Heart left ventricle (tissue), 16 donors: ENCODE measurements around the gene FOXRED2. TPM values are rescaled to one million over a fixed set of nuclear protein-coding genes. Genes with fewer than 3 reads are reported as not detected.
A peak's percentile ranks its signal among the peaks of the same experiment; 100 is the strongest.

Experiments
- ATAC-seq, 4 donors: fragments of 200-7000 bp; cut with Tn5 transposase; one replicate each; pipeline ENCODE4 v1.9.1; 2020 to 2022; ENCODE audit warnings: moderate library complexity in 4 of 4, mild to moderate bottlenecking in 3 of 4, moderate number of reproducible peaks in 1 of 4
- DNase-seq, 5 donors: peaks; one replicate each; pipeline ENCODE4 v3.0.0-alpha.2; 2020
- H3K27ac ChIP-seq, 12 donors: fragments of 200-600 bp; sonication (generic) in 4 of 12; one replicate each; pipeline versions ENCODE4 v1.5.0 to v1.8.0; 2016 to 2022; ENCODE audit warnings: mild to moderate bottlenecking in 2 of 12
- H3K27me3 ChIP-seq, 9 donors: fragments of 200-600 bp; sonication (generic) in 2 of 9; one replicate each; pipeline versions ENCODE4 v1.5.1 to v1.8.0; 2016 to 2022; ENCODE audit warnings: mild to moderate bottlenecking in 3 of 9
- H3K36me3 ChIP-seq, 9 donors: fragments of 200-600 bp; sonication (generic) in 2 of 9; one replicate each; pipeline versions ENCODE4 v1.5.0 to v1.8.0; 2018 to 2022; ENCODE audit warnings: mild to moderate bottlenecking in 2 of 9
- H3K4me1 ChIP-seq, 12 donors: fragments of 200-600 bp; sonication (generic) in 4 of 12; one replicate each; pipeline versions ENCODE4 v1.5.0 to v1.8.0; 2016 to 2022; ENCODE audit warnings: mild to moderate bottlenecking in 3 of 12
- H3K4me3 ChIP-seq, 12 donors: fragments of 200-600 bp; sonication (generic) in 4 of 12; one replicate each; pipeline versions ENCODE4 v1.5.0 to v1.8.0; 2017 to 2022; ENCODE audit warnings: mild to moderate bottlenecking in 9 of 12, moderate library complexity in 4 of 12
- H3K9me3 ChIP-seq, 12 donors: fragments of 200-600 bp; sonication (generic) in 4 of 12; one replicate each; pipeline versions ENCODE4 v1.5.0 to v1.8.0; 2016 to 2022; ENCODE audit warnings: mild to moderate bottlenecking in 1 of 12
- POLR2A ChIP-seq, 2 donors: fragments of 450-650 bp; IDR thresholded peaks; one replicate each; pipeline ENCODE4 v1.6.1; 2017; ENCODE audit warnings: antibody characterized with exemption in 2 of 2, mild to moderate bottlenecking in 2 of 2, moderate library complexity in 2 of 2
- WGBS, 4 donors: extraction: QIAGEN DNeasy Blood & Tissue Kit in 2 of 4; methylation state at CpG; one replicate each; pipeline versions ENCODE4 v1.1.5 to v1.1.7; 2013 to 2018; 5-methylcytosine and 5-hydroxymethylcytosine counted together
- intact Hi-C, 10 donors: fragments of 100-400 bp; cut with DNase I; formaldehyde crosslinking; loops; one replicate each; pipeline versions ENCODE4 v1.11.1 to v1.14.2; 2022
- polyA plus RNA-seq, 2 donors: library from polyadenylated mRNA; stranded (reverse); fragments of 200-250 nt; gene quantifications; one replicate each; pipeline ENCODE4 v1.2.3, GENCODE V29; 2013
- total RNA-seq, 9 donors: library from RNA; depleted of rRNA in 2 of 9; stranded (reverse); fragments of >200 nt in 2 of 9; fragmentation: NEBNext Ultra II Directional in 3 of 9; extraction: Animal tissue kit (Norgen Biotek cat#: 25700) in 3 of 9; gene quantifications; one replicate each; pipeline versions ENCODE4 v1.1.0 to v1.2.4, GENCODE V29; 2016 to 2023
- TF ChIP-seq, protein P1 (sequence below), 12 donors: fragments of 200-600 bp; sonication (generic) in 4 of 12; IDR thresholded peaks; one replicate each; pipeline versions ENCODE4 v1.5.0 to v1.8.0; 2018 to 2022; ENCODE audit warnings: antibody characterized with exemption in 12 of 12, mild to moderate bottlenecking in 5 of 12
- donor health status: ischemic (EF 13 %, LVEDD 7.1; RV severe dilation, severe dysfunction).
- donor health status: healthy with polysubstance abuse.
- donor health status: DM: no; HTN: yes; CAD: no.
- donor health status: DM: no; HTN: no; CAD: no.
- donor health status: ischemic (EF 25% LVEDD 6.9; RV normal size, moderate dysfunction).
- donor health status: ischemic (EF 25% LVEDD 5.7; RV mildly dilated, moderate dysfunction).
- donor health status: healthy.
- donor health status: DM: yes; HTN: yes; CAD: no.
- donor health status: ischemic (EF 35%, LVEDD 5.7; RV mildly dilated, moderate dysfunction).
- donor health status: nonischemic (EF 11% LVEDD 7.7; RV severe dilation, severe dysfunction).
- donor health status: DM: yes; HTN: yes; CAD: no.
- donor health status: PGD.
- donor health status: ischemic (EF 29% LVEDD 5.4; RV normal size, mild dysfunction).
- donor health status: nonischemic (EF 23%, LVEDD 6.1; RV moderate dilation, normal function).

FOXRED2 gene
- total and polyA plus RNA-seq, 11 donors, result 3.5 to 12.1 (median 6.9) TPM

DNA sequence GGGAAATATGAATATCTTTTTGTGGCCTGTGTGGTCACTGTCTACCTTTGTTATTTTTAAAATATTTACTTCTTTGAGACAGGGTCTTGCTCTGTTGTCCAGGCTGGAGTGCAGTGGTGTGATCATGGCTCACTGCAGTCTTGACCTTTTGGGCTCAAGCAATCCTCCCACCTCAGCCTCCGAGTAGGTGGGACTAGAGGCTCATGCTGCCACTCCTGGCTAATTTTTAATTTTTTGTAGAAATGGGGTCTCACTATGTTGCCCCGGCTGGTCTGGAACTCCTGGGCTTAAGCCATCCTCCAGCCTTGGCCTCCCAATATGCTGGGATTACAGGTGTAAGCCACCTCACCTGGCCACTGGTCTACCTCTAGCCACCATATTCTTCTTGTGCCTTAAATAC is 25.6 kb upstream of the FOXRED2 start:
- Histone ChIP-seq H3K9me3 (peaks cover 0 to 9% (median 0%) of the 10 kb centered on the region in 12 donors), H3K4me3 (no peak overlapping the region), H3K4me1 (peaks cover 0 to 16% (median 12%) of the 10 kb centered on the region in 12 donors), H3K36me3 (peaks cover 0 to 1% (median 0%) of the 10 kb centered on the region in 9 donors), H3K27me3 (peaks cover 0 to 9% (median 0%) of the 10 kb centered on the region in 9 donors), H3K27ac (no peak overlapping the region)
- WGBS, 4 donors, result 61 to 92% (median 79%) methylated on average over 2 of the region's 2 CpGs
- no peak for TF ChIP-seq POLR2A (IDR thresholded peaks at IDR 0.05)
- TF ChIP-seq, protein P1, sequence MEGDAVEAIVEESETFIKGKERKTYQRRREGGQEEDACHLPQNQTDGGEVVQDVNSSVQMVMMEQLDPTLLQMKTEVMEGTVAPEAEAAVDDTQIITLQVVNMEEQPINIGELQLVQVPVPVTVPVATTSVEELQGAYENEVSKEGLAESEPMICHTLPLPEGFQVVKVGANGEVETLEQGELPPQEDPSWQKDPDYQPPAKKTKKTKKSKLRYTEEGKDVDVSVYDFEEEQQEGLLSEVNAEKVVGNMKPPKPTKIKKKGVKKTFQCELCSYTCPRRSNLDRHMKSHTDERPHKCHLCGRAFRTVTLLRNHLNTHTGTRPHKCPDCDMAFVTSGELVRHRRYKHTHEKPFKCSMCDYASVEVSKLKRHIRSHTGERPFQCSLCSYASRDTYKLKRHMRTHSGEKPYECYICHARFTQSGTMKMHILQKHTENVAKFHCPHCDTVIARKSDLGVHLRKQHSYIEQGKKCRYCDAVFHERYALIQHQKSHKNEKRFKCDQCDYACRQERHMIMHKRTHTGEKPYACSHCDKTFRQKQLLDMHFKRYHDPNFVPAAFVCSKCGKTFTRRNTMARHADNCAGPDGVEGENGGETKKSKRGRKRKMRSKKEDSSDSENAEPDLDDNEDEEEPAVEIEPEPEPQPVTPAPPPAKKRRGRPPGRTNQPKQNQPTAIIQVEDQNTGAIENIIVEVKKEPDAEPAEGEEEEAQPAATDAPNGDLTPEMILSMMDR (IDR thresholded peaks at IDR 0.05), result no peak
- DNase-seq (no peak), ATAC-seq (no peak)
- intact Hi-C loops, result loop anchor here in 1 of 10 donors (5.0 kb wide), 1 partner anchor 245 kb away; the partner anchor contains the start of gene IFT27

DNA sequence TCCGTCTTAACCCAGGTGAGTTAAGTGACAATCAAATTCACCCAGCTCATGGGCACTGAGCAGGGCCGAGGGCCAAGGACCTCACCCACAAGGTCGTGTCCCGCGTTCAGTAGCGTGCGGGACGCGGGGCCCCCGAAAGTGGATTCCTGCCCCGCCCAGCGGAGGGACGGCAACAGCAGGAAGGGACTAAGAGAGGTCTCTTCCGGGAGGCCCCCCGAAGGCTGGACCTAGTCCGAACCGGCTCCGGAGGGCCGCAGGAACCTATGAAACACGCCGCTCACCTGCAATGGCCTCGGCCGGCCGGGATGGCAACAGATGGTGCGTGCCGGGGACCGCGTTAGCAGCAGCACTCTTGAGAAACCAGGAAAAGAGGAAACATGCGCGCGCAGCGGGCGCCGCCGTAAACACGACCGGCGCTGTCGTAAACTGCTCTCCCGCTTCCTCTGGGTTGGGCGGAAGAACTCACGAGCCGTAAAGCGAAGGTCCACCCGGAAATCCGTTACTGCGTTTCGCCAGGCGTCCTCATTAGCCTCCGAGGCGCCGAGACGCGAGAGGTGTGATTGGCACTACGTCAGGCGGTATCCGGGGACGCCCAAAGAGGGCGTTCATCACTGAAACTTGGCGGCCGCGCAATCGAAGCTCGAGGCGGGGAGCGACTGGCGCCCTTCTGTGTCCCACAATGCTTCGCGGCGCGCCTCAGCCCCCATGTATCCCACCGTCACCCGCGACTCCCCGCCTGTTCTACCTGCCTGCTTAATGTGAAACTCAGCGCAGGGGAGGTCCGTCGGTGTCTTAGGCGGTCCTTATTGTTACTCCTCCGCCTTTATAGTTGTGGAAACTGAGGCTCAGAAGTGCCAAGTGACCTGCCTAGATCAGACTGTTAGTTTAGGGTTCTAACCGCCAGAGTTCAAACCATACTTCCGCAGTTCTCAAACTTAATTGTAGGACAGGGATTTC is 22.2 kb upstream of the FOXRED2 start, which contains the start of gene EIF3D:
Gene EIF3D (minus strand): TSS at position 372 of the 957 bp plus-strand sequence. CDS start 3,045 bp downstream, outside the sequence.
- WGBS, 4 donors, result 0 to 1% (median 0%) methylated on average over 61 to 82 of the region's 82 CpGs
- H3K27me3 ChIP-seq, result no peaks in the 10 kb centered on the region
- DNase-seq (peak; percentile 98 to 99 (median 99)), ATAC-seq (peak; percentile 96 to 97 (median 96))
- peak in 1 of 2 donors; percentile 66 for TF ChIP-seq POLR2A (IDR thresholded peaks at IDR 0.05)
- TF ChIP-seq, protein P1 (IDR thresholded peaks at IDR 0.05), result peak in 7 of 12 donors; percentile 4 to 32 (median 8)
- peak within 1 kb of the TSS; percentile 61 to 97 (median 91) for H3K4me3 ChIP-seq
- intact Hi-C loops, result no loop called here
- peaks cover 3 to 35% (median 31%) of the 10 kb centered on the region in 9 donors for H3K36me3 ChIP-seq
- H3K9me3 ChIP-seq, result no peaks in the 10 kb centered on the region
- H3K4me1 ChIP-seq, result peaks cover 0 to 23% (median 17%) of the 10 kb centered on the region in 12 donors
- H3K27ac ChIP-seq, result peak within 1 kb of the TSS; percentile 68 to 96 (median 92)

DNA sequence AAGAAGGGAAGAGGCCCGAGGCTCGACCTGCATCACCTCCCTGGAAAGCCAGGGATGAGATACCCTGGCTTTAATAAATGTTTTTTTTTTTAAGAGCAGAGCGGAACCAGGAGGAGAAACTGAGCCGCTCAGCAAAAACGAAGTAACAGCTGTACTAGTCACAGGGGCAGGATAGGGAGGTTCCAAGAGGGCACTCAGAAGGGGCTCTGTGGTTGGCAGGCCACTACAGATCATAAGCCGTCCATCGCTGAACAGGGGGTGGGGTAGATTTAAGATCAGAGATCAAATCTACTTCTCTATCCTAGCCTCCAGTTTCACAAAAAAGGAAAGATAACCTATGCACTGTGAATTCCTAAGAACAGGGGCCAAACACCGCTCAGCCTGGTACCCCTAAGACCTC is 21.5 kb upstream of the FOXRED2 start:
- Histone ChIP-seq H3K27me3 (no peaks in the 10 kb centered on the region), H3K4me3 (peak overlapping the region; percentile 61 to 97 (median 91)), H3K27ac (peak overlapping the region in 11 of 12 donors; percentile 83 to 96 (median 92)), H3K9me3 (no peaks in the 10 kb centered on the region), H3K4me1 (peaks cover 0 to 23% (median 17%) of the 10 kb centered on the region in 12 donors), H3K36me3 (peaks cover 9 to 43% (median 38%) of the 10 kb centered on the region in 9 donors)
- WGBS, 4 donors, result 2 to 6% (median 5%) methylated on average over 8 of the region's 8 CpGs
- DNase-seq (no peak), ATAC-seq (peak in 2 of 4 donors; percentile 0 to 9)
- intact Hi-C loops, result no loop called here
- TF ChIP-seq, protein P1 (IDR thresholded peaks at IDR 0.05), result no peak
- TF ChIP-seq POLR2A (IDR thresholded peaks at IDR 0.05), result no peak

DNA sequence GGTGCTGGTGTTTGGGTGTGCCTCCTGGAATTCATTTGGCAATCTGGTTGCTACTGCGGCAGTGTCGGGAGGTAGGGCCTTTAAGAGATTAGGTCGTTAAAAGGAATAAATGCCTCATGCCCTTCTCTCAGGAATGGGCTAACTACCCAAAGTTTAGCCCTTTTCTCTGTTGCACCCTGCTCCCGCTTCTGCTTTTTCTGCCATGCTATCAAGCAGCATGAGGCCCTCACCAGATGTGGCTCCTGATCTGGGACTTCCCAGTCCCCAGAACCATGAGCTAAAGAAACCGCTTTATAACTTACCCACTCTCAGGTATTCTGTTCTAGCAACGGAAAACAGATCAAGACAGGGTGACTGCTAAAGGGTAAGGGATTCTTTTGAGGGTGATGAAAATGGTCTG is 15.8 kb upstream of the FOXRED2 start:
- Histone ChIP-seq H3K4me3 (no peak overlapping the region), H3K4me1 (peaks cover 0 to 23% (median 6%) of the 10 kb centered on the region in 12 donors), H3K9me3 (no peaks in the 10 kb centered on the region), H3K36me3 (peaks cover 17 to 99% (median 95%) of the 10 kb centered on the region in 9 donors), H3K27ac (no peak overlapping the region), H3K27me3 (no peaks in the 10 kb centered on the region)
- ATAC-seq, result no peak
- 91 to 97% (median 93%) methylated on average over 6 of the region's 6 CpGs for WGBS, 4 donors
- no peak for DNase-seq
- TF ChIP-seq POLR2A (IDR thresholded peaks at IDR 0.05), result no peak
- TF ChIP-seq, protein P1 (IDR thresholded peaks at IDR 0.05), result no peak
- intact Hi-C loops, result no loop called here
